ENCODE measurements around the gene SHOC2.
A peak's percentile ranks its signal among the peaks of the same experiment; 100 is the strongest.

SHOC2 gene

DNA sequence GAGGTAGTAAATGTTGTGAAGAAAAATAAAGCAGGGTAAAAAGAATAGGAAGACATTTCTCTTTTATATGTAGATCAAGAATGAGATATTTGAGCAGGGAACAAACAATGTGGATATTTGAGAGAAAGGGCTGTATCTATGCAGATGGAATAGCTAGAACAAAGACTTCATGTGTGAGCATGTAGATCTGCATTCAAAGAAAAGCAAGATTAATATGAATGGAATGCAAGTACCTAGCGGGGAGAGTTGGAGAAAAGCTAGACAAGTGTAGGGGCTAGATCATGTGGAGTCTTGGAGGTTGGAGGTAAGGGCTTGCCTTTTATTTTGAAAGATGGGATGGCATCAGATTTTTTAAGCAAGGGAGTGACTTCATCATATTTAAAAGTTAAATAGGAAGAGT lies 27.1 kb downstream of the SHOC2 start:
- peak; percentile 10 for DNase-seq (ENCODE audit: low read depth)

DNA sequence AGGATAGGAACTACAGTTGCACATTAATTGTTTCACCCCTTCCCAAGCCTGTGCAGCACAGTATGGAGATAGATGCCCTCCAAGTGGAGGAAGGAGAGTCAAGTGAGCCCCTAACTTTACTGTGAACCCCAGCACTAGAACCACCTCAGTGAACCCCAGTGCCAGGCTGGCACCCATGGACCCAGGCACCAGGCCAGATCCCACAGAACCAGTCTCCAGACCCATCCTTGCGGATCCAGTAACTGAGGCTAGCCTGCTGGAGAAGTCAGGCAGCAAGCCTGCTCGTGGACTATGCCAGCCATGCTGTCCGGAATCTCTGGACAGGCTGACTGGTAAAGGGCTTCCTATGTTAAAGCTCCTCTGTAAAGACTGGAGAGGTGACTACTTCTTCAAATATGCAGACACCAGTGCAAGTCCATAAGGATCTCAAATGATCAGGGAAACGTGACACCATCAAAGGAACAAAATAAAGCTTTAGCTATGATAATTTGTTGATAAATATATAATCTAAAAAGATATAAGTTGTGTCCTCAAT lies 27.7 kb downstream of the SHOC2 start:
- DNase-seq (ENCODE audit: low read depth): peak; percentile 64

DNA sequence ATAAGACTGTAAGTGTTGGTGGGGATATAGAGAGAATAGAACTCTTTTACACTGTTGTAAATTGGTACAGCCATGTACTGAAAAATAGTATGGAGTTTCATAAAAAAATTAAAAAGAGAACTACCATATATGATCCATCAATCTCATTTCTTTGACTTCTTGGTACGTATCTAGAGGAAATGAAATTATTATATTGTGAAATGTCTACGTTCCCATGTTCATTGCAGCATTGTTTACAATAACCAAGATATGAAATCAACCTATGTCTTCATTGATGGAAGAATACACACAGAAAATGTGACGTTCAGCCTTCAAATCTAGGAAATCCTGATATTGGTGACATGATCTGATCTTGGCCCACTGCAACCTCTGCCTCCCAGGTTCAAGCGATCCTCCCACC lies 32.0 kb downstream of the SHOC2 start:
- DNase-seq (ENCODE audit: low read depth): no peak

DNA sequence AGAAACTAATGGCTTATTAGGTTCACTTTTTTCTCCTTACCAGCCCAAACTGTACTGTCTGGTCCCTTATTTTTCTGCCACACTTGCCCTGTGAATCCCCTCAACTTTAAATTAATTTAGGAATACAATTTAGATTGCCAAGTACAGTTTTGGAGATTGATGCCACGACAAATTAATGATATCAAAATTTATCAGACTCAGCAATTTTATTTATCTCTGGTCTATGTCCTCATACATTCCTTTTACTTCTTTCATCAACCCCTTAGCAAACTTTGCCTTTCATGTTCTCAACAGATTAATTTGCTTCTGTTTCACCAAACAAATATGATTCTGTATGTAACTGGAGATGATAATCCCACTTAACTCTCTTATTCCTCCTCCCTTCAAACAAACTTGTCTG lies 38.2 kb downstream of the SHOC2 start:
- no peak for DNase-seq (ENCODE audit: low read depth)

DNA sequence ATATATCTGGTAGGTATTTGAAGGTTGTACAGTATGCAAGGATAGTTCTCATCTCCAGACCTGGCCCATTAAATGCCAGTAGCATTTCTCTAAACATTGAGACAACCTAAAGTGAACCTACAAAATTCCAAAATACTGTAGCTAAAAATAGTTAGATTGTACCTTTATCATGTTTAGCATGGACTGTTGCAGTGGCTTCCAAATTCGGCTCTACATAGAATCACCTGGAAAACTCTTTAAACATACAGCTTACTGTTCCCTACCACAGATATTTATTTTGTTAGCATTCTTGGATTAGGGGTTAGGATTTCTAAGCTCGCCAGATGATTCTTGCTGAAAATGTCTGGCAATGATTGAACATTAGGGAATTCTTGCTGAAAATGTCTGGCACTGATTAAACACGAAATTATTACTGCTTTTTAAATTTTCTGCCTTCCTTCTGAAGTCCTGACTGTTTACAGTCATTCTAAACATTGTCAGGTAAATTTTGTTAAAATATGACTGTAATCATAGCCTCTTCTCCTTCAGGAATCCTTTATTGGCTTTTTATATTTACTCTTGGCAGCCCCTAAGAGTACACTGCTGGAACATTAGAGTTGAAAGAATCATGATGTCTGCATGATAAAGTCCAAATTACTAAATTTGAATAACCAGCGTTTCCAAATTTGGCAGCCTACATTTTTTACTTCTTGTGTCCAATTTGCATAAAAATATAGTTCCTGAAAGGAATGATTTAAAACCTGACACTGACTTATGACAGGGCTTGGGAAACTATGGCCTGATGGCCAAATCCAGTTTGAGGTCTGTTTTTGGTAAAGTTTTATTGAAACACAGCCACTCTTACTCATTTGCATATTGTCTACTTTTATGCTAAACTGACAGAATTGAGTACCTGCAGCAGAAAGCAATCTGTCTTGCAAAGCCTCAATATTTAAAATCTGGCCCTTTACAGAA lies 40.3 kb downstream of the SHOC2 start:
- no peak for DNase-seq (ENCODE audit: low read depth)

DNA sequence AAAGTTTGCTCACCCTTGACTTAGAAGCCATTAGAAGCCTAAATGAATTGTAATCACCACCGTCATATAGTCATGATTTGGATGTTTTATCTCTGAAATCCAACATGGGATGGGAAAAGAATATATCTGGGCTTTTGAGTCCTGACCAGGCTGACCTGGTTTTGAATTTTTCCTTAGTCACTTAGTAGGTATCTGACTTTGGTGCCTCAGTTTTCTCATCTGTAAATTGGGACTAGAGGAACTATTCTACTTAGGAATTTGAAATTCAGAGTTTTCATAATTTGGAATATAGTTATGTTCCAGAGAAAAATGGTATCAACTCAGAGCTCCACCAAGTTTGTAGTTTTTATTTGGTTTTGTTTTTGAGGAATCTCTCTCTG lies 40.9 kb downstream of the SHOC2 start:
- DNase-seq (ENCODE audit: low read depth): no peak

DNA sequence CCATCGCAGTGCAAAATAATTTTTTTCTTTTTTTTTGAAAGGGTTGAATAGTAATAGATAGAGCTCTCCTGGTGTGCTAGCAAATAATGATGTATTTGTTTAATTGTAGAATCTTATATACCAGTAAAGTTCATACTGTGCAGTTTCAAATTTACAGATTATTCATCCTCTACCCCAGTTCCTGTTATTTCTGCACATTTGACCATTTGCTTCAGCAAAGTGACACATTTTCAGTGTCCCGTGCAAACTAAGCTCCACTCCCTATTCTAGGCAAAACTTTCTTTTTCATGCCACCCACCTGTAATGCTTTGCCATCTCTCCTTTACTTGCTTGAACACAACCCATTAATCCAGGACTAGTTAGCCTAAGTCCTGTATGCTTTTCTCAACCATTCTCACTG lies 43.0 kb downstream of the SHOC2 start:
- DNase-seq (ENCODE audit: low read depth): no peak

DNA sequence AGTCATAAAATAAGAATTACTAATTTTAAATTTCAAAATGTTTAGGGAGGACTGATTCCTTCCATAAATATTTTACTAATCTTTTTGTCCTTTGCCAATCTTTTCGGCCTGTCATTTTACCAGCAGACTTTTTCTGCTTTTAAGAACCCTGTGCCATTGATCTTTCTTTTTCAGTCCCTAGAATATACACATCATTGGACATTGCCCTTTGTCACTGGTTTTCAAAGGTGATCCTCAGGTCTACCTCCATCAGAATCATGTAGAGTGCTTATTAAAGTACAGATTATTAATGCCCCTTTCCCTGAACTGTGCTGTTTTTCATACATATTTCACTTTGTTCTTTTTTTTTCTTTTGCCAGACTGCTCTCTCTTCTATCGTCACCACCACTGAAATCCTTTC lies 43.8 kb downstream of the SHOC2 start:
- DNase-seq (ENCODE audit: low read depth): no peak

DNA sequence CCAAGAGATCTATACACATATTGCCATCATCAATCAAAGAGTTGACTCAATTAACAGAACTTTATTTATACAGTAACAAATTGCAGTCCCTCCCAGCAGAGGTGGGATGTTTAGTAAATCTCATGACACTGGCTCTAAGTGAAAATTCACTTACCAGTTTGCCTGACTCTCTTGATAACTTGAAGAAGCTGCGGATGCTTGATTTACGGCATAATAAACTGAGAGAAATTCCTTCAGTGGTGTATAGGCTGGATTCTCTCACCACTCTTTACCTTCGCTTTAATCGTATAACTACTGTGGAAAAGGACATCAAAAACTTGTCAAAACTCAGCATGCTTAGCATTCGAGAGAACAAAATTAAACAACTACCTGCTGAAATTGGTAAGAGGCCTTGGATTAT lies 45.3 kb downstream of the SHOC2 start:
- DNase-seq (ENCODE audit: low read depth): no peak

DNA sequence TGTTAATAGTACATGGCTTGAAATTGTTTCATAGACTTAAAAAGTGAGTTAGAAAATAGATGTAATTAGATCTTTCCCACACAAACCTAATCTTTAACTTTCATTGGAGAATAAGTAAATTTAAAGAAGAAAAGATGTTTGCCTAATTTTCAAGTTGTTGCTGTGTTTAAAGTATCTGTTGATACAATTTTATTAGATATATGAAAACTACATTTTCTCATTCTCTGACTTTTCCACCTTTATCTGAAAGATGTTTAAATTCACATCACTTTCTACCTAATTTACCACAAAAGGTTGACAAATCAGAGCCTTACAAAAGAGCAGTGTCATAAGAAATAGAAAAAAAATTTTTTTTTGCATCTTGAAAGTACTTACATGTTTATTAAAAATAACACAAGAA lies 45.8 kb downstream of the SHOC2 start:
- DNase-seq (ENCODE audit: low read depth): no peak

DNA sequence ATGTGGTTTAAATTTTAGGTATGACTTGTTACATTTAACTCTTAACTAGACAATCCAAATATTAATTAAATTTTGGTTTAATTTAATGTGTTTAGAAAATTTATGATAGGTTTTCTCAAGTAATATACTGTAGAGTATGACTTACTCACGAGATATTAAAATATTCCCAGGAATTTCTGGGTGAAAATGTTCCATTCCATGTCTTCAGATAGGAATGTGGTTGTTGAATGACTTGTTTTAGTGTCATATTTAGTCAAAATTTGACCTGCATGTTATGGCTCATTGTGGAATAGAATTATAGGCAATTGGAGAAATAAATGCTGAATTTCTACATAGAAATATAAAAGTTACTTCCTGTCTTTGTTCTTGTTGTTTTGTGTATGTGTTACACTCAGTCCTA lies 46.7 kb downstream of the SHOC2 start:
- DNase-seq (ENCODE audit: low read depth): no peak

DNA sequence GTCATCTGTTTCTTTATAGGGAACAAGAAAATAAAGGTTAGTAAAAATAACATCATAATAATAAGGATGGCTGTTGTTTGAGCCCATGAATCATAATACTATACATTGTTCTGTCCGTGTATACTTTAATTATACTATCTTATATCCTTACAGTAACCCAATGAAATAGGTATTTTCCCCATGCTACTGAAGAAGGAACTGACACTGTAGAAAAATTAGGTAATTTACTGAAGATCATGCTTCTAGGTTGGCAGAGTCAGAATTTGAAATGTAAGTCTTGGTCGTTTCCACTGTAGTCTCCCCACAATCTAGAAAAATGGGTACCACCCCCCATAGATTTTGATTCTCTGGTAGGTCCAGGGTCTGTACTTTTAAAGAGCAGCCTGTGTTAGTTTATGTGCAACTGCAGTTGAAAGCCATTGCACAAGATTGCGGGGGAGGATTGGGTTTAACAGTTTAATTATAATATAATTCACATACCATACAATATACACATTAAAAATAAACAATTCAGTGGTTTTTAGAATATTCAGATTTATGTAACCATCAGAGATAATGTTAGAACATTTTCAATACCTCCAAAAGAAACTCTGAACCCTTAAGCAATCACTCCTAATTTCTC lies 47.7 kb downstream of the SHOC2 start:
- DNase-seq (ENCODE audit: low read depth): no peak

DNA sequence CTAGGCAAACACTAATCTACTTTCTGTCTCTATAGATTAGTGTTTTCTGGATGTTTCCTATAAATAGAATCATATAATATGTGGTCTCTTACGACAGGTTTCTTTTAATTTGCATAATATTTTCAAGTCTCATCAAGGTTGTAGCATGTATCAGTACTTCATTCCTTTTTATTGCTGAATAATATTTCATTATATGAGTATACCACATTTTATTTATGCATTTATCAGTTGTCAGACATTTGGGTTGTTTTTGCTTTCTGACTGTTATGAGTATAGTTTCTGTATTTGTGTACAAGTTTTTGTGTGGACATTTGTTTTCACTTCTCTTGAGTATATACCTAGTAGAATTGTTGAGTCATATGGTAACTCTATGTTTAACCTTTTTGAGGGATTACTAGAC lies 48.2 kb downstream of the SHOC2 start:
- DNase-seq (ENCODE audit: low read depth): no peak

DNA sequence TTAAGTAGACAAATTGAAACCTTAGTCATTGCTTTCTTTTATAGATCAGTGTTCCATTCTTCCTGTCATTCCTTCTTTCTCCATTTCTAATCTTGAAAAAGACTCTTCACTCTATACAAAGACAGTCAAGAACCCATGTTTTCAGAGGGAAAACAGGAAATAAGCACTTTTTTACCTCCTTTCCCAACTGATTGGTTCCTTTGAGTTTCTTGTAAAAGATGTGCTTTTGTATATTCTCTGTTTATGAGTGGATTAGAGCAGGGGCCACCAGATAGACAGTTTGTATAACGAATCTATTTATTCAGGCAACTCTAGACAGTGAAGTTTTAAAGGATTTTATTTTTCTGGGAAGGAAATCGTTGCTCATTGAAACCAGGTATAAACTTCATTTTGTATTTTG lies 49.8 kb downstream of the SHOC2 start:
- no peak for DNase-seq (ENCODE audit: low read depth)

DNA sequence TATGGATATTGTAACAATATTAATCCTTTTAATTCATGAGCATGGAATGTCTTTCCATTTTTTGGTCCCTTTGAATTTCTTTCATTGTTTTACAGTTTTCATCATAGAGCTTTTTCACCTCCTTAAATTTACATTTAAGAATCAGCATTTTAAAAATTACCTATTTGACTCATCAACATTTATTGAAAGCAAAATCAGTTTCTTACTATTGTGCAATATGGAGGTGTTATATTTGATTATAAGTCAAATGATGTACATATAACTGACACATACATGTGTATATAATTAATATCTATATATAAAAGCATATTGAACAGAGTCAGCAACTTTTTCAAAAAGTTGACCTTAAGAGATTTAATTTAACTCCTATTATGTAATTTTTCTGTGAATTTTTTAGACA lies 52.2 kb downstream of the SHOC2 start:
- no peak for DNase-seq (ENCODE audit: low read depth)

DNA sequence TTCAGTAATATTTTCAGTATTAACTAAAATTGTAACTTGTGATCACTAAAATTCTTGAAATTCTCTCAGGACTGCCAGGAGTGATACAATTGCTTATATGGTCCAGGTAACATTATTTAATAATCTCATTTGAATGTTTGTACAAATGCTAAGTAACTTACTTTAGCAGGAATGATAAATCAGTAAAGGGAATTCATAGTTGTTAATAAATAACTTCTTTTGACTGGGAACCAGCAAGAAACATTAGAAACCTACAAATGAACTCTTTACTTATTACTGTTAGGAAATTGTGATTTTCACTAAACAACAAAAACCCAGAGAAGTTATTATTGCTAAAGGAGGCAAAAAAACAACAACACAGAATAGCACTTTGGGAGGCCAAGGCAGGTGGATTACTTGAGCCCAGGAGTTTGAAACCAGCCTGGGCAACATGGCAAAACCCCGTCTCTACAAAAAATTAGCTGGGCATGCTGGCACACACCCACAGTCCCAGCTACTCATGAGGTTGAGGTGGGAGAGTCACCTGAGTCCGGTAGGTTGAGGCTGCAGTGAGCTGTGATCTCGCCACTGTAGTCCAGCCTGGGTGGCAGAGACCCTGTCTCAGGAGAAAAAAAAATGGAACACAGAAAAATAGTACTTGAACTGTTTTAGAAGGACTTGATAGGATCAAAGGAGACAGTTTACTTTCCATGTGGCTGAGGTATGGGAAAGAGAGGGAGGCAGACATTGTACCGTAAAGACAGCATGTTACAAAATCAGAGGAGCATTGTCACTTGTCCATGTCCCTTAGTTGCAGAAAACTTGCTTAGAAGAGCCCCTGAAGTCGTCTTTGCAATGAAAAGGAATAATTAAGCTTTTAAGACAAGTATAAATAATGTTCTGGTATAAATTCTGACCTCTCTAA lies 53.1 kb downstream of the SHOC2 start:
- DNase-seq (ENCODE audit: low read depth): no peak

DNA sequence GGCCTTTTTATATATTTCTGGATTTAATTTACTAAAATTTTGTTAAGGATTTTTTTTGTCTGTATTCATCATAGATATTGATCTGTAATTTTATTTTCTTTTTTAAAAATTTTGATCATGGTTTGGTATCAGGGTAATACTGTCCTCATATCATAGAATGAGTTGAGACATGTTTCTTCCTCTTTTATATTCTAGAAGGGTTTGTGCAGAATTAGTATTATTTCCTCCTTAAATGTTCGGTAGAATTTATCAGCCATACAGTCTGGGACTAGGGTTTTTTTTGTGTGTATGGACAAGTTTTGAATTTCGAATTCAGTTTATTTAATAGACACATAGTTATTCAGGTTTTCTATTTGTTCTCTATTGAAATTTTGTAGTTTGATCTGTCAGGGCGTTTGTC lies 54.0 kb downstream of the SHOC2 start:
- DNase-seq (ENCODE audit: low read depth): no peak

DNA sequence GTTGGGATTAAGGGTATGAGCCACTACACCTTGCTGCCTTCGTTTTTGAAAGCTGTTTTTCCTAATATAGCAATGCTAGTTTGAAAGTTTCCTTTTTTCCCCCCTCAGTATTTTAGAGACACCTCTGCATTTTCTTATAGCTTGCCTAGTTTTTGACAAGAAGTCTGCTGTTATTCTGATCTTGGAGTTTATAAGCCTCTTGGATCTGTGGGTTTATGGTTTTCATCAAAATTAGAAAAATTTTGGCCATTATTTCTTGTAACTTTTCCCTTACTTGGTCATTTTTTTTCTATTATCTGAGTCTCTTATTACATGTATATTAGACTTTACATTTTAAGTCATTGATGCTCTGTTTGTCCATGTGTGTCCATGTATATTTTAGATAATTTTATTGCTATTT lies 57.2 kb downstream of the SHOC2 start:
- no peak for DNase-seq (ENCODE audit: low read depth)

DNA sequence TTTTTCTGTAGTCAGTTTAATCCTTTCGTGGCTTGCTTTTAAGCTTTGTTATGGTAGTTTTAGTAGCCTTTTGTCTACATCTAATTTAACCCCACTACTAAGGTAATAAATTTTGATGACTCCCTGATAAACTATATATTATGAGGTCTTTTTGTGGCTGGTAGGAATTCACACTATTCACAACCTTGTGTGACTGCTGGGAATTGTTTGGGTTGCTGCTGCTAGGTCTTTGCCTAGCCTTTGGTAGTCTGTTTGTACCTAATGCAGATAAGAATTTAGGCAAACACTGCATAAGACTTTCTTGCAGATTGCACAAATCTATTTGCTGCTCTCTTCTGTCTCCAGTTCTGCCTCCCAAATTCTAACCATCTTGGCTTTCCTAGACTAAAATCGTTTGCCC lies 58.3 kb downstream of the SHOC2 start:
- DNase-seq (ENCODE audit: low read depth): peak; percentile 69

DNA sequence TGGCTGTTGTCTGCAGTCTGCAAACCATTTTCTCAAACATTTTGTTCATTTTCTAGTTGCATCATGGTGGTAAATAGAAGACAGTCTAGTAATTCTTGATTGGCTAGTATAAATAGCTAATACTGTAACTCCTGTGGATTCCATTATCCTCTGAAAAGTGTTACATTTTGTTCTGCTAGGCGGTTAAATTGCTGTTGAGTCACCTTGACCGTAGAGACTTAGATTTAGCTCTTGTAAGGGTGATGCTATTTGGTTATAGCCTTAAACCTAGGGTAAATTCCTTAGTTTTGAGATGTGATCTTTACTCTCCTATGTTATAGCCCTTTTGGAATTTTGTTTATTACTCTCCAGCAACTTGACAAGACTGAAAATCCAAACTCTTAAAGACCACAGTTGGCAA lies 58.8 kb downstream of the SHOC2 start:
- DNase-seq (ENCODE audit: low read depth): peak; percentile 49

DNA sequence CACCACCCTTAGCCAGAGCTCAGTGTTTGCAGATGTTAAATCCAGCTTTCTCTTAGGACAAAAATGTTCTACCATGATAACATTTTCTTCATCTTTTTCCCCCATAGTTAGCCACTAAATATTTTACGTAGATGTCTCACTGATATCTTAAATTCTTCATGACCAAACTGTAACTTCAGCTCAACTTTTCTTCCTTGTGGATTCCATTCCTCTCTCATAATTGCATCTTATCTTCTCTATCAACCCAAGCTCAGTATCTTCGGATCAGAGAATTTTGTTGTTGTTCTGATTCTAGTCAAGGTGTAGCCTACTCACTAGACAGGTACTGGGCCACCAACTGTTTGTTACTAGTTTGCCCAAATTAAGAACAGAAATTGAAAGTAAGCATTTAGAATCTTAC lies 60.2 kb downstream of the SHOC2 start:
- no peak for DNase-seq (ENCODE audit: low read depth)

DNA sequence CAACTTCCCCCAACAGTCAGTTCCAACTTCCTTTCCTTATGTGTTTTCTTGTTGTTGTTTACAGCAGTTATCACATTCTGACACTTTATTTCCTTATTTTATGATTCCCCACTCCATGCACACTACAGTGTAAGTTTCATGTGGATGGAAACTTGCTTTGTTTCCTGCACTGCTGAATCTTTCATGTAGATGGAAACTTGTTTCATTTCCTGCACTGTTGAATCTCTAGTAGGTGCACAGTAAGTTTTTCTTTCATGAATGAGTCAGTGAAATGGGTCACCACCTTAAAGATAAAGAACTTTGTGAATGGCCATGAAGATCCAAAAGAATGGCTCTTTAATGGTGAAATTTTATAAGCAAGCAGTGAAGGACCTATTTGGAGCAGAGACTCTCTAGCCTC lies 61.4 kb downstream of the SHOC2 start:
- DNase-seq (ENCODE audit: low read depth): no peak
